IPS-18c (cell line): Measurements from ENCODE around the gene MISP3.
"Not testable (repeated sequence)": the region's sequence is repeated elsewhere in the genome, so short reads cannot be mapped to it uniquely, and the experiment has no call there.

Experiments
- H3K4me3 ChIP-seq: 2 replicates; pipeline ENCODE4 v1.7.0; 2013; ENCODE audit warnings: low read depth, mild to moderate bottlenecking, low read length, moderate library complexity; ENCODE audit not compliant: insufficient read depth
- H3K9me3 ChIP-seq: one replicate; pipeline ENCODE4 v1.6.1; 2013; ENCODE audit warnings: mild to moderate bottlenecking, low read length, moderate library complexity; ENCODE audit not compliant: control insufficient read depth, insufficient read depth

Gene MISP3

GRCh38 chr19:14050961-14051360, 21.6 kb upstream of the MISP3 start:
- not testable (repeated sequence) for H3K4me3 ChIP-seq, H3K9me3 ChIP-seq

- no peaks in the 10 kb centered on the region for H3K9me3 ChIP-seq
- H3K4me3 ChIP-seq = no peak overlapping the region
Observed at GRCh38 chr19:14051980-14052379, 20.6 kb upstream of the MISP3 start.

GRCh38 chr19:14052470-14052869, 20.1 kb upstream of the MISP3 start:
- Histone ChIP-seq H3K9me3 (no peaks in the 10 kb centered on the region), H3K4me3 (no peak overlapping the region)

- no peak overlapping the region for H3K4me3 ChIP-seq
- H3K9me3 ChIP-seq = no peaks in the 10 kb centered on the region
Observed at GRCh38 chr19:14053032-14053431, 19.6 kb upstream of the MISP3 start.

- Histone ChIP-seq H3K9me3 (no peaks in the 10 kb centered on the region), H3K4me3 (no peak overlapping the region)
Observed at GRCh38 chr19:14053500-14053899, 19.1 kb upstream of the MISP3 start.

- no peak overlapping the region for H3K4me3 ChIP-seq
- no peaks in the 10 kb centered on the region for H3K9me3 ChIP-seq
Observed at GRCh38 chr19:14054099-14054498, 18.5 kb upstream of the MISP3 start.

GRCh38 chr19:14054721-14055120, 17.9 kb upstream of the MISP3 start:
- Histone ChIP-seq H3K4me3 (no peak overlapping the region), H3K9me3 (no peaks in the 10 kb centered on the region)

- no peak overlapping the region for H3K4me3 ChIP-seq
- no peaks in the 10 kb centered on the region for H3K9me3 ChIP-seq
Observed at GRCh38 chr19:14055396-14055795, 17.2 kb upstream of the MISP3 start.

- Histone ChIP-seq H3K9me3 (no peaks in the 10 kb centered on the region), H3K4me3 (no peak overlapping the region)
Observed at GRCh38 chr19:14056069-14056666, 16.4 kb upstream of the MISP3 start.

GRCh38 chr19:14056741-14057356, 15.7 kb upstream of the MISP3 start:
- Histone ChIP-seq H3K9me3 (no peaks in the 10 kb centered on the region), H3K4me3 (peak overlapping the region; percentile 53)

GRCh38 chr19:14058182-14059092, 14.1 kb upstream of the MISP3 start:
- Histone ChIP-seq H3K9me3 (no peaks in the 10 kb centered on the region), H3K4me3 (peak overlapping the region; percentile 40; the same call in 1 of the 2 replicates)

GRCh38 chr19:14059093-14059480, 13.5 kb upstream of the MISP3 start:
- H3K4me3 ChIP-seq = no peak overlapping the region
- no peaks in the 10 kb centered on the region for H3K9me3 ChIP-seq

GRCh38 chr19:14059652-14060155, 12.9 kb upstream of the MISP3 start:
- Histone ChIP-seq H3K9me3 (no peaks in the 10 kb centered on the region), H3K4me3 (no peak overlapping the region)

- Histone ChIP-seq H3K9me3 (no peaks in the 10 kb centered on the region), H3K4me3 (no peak overlapping the region)
Observed at GRCh38 chr19:14061081-14061749, 11.4 kb upstream of the MISP3 start.

GRCh38 chr19:14061751-14062557, 10.6 kb upstream of the MISP3 start, which contains the start of gene PALM3:
Gene PALM3, minus strand, starts transcription at chr19:14062076. Its CDS starts 96 bp downstream, at chr19:14061980.
- Histone ChIP-seq H3K9me3 (no peaks in the 10 kb centered on the region), H3K4me3 (no peak within 1 kb of the TSS)

- Histone ChIP-seq H3K4me3 (no peak overlapping the region), H3K9me3 (peaks cover 2% of the 10 kb centered on the region)
Observed at GRCh38 chr19:14062558-14062855, 10.1 kb upstream of the MISP3 start.

GRCh38 chr19:14063105-14063504, 9.5 kb upstream of the MISP3 start:
- Histone ChIP-seq H3K4me3 (no peak overlapping the region), H3K9me3 (peaks cover 2% of the 10 kb centered on the region)
